SK-N-MC (cell line): ENCODE results near the gene VGLL4.
A peak's percentile ranks its signal among the peaks of the same experiment; 100 is the strongest.

ENCODE experiments used
- DNase-seq: peaks from one replicate; pipeline ENCODE4 v3.0.0-alpha.2; 2011; ENCODE audit warnings: low read depth, low spot score
- H3K27ac ChIP-seq: fragments of 200-600 bp; sonication (generic); 2 replicates; pipeline ENCODE4 v1.5.1; 2016; ENCODE audit warnings: mixed run types
- H3K36me3 ChIP-seq: fragments of 200-600 bp; sonication (generic); 2 replicates; pipeline ENCODE4 v1.6.1; 2017; ENCODE audit warnings: antibody characterized with exemption, low read length, mixed read lengths; ENCODE audit not compliant: insufficient read depth
- H3K4me3 ChIP-seq: fragments of 200-600 bp; sonication (generic); 2 replicates; pipeline ENCODE4 v1.5.1; 2016
- H3K9ac ChIP-seq: fragments of 200-600 bp; sonication (generic); 2 replicates; pipeline ENCODE4 v1.8.0; 2017; ENCODE audit warnings: mixed run types, mixed read lengths; ENCODE audit not compliant: insufficient read length
- H3K9me3 ChIP-seq: fragments of 200-600 bp; sonication (generic); 2 replicates; pipeline ENCODE4 v1.6.1; 2017; ENCODE audit warnings: low read depth, mild to moderate bottlenecking, antibody characterized with exemption, low read length, moderate library complexity, mixed read lengths
- EZH2 ChIP-seq: fragments of 200-600 bp; sonication (generic); IDR thresholded peaks from one replicate; pipeline ENCODE4 v1.6.1; 2017; ENCODE audit warnings: antibody characterized with exemption
- FOXP2 ChIP-seq: optimal IDR thresholded peaks from 2 replicates; pipeline ENCODE3; 2011; ENCODE audit warnings: mild to moderate bottlenecking, moderate library complexity; ENCODE audit not compliant: insufficient read depth; ENCODE audit errors: extremely low read length, control extremely low read depth
- POLR2AphosphoS5 ChIP-seq: IDR thresholded peaks from 2 replicates; pipeline ENCODE4 v1.6.1; 2012; ENCODE audit warnings: mild to moderate bottlenecking, low read depth, low read length, borderline replicate concordance

Gene VGLL4

DNA sequence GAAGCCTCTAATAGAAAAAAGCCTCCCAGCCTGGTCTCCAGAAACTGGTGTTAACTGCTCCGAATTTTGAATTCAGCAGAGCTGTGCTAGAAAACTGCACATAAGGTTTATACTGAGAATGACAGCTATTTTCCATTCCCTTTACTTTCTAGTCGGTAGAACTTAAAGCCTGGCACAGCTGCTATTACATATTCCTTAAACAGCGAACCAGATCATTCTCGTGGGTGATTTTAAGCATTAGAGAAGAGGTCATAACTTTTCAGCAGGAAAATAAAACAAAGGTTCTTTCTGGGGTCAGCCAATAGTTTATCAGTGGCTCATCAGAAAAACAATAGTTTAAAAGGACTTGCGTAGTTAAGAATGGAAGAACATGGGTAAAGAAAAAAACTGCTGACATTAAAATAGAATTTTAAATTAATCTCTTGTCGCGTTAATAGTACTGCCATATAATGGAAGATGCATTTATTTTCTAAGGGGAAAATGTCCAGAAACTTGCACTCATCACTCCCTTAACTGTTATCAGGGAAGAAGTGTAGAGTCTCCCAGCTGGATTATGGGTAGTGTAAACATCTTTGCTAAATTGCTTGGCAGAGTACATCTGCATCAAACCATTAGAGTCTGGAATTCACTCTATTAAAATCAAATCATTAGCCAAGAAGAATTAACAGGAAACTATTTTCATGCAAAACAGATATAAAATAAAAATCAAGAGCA, 7.9 kb downstream of the VGLL4 start:
- Histone ChIP-seq H3K27ac (no peak overlapping the region), H3K4me3 (no peak overlapping the region), H3K9me3 (no peaks in the 10 kb centered on the region), H3K36me3 (no peaks in the 10 kb centered on the region), H3K9ac (no peak overlapping the region)
- no peak for TF ChIP-seq FOXP2
- no peak for TF ChIP-seq EZH2
- no peak for TF ChIP-seq POLR2AphosphoS5
- no peak for DNase-seq

- H3K27ac ChIP-seq = no peak overlapping the region
- H3K9ac ChIP-seq = no peak overlapping the region
These were observed 8.6 kb downstream of the VGLL4 start for GRCh38 chr3:11634974-11635612.

DNA sequence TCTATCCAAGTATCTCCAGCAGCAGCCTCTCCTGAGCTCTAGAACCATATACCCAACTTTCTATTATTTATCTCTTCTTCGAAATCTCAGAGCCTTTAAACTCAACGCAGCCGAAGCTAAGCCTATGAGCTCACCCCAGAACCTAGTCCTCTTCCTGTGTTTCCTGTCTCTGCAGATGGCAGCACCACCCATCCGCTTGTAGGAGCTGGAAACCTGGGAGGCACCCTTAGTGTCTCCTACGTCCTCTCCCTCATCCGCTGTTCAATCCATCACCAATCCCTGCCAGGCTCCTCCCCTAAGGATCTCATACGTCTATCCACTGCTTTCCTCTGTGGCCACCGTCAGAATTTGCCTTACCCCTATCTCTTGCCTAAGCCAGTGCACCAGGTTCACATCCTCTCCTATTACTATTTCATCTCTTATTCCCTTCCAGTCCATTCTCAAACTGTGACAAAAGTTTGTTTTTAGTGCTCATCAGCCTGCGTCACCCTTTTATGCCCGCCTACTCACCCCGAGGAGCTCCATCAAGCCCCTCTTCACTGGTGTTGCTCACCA, 9.6 kb downstream of the VGLL4 start:
- no peak overlapping the region for H3K9ac ChIP-seq
- no peak overlapping the region for H3K4me3 ChIP-seq
- DNase-seq = no peak
- H3K36me3 ChIP-seq = no peaks in the 10 kb centered on the region
- no peak overlapping the region for H3K27ac ChIP-seq
- no peaks in the 10 kb centered on the region for H3K9me3 ChIP-seq
- TF ChIP-seq POLR2AphosphoS5 = no peak
- no peak for TF ChIP-seq EZH2
- no peak for TF ChIP-seq FOXP2

More at GRCh38 chr3:11634974-11635612, 8.6 kb downstream of the VGLL4 start:
- TF ChIP-seq EZH2 (no peak), POLR2AphosphoS5 (no peak), FOXP2 (no peak)
- no peaks in the 10 kb centered on the region for H3K36me3 ChIP-seq
- H3K9me3 ChIP-seq = no peaks in the 10 kb centered on the region
- no peak overlapping the region for H3K4me3 ChIP-seq
- DNase-seq = no peak

GRCh38 chr3:11632966-11633365, 10.7 kb downstream of the VGLL4 start:
- Histone ChIP-seq H3K27ac (0 out of 2 replicates have a peak overlapping the region, but pooled peaks have one; percentile 13), H3K4me3 (no peak overlapping the region), H3K9ac (no peak overlapping the region), H3K36me3 (no peaks in the 10 kb centered on the region), H3K9me3 (no peaks in the 10 kb centered on the region)
- no peak for DNase-seq
- TF ChIP-seq POLR2AphosphoS5 (no peak), EZH2 (no peak), FOXP2 (no peak)

- H3K27ac ChIP-seq = 0 out of 2 replicates have a peak overlapping the region, but pooled peaks have one; percentile 13
- TF ChIP-seq EZH2 (no peak), POLR2AphosphoS5 (no peak), FOXP2 (no peak)
- DNase-seq = no peak
- H3K9ac ChIP-seq = no peak overlapping the region
- H3K36me3 ChIP-seq = no peaks in the 10 kb centered on the region
- no peaks in the 10 kb centered on the region for H3K9me3 ChIP-seq
- no peak overlapping the region for H3K4me3 ChIP-seq
These were observed 11.2 kb downstream of the VGLL4 start for GRCh38 chr3:11632564-11632963.

DNA sequence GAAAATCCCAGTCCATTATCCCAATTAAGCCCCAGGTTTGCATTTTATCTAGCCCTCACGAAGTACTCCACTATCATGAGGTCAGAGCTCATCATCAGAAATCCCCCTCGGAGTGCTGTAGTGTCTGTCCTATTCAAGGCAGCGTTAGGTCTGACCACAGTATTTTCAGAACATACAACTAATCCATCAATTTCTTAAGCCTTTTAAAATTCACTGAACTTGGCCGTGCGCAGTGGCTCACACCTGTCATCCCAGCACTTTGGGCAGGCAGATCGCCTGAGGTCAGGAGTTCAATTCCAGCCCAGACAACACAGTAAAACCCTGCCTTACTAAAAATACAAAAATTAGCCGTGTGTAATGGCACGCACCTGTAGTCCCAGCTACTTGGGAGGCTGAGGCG, 11.9 kb downstream of the VGLL4 start:
- H3K9me3 ChIP-seq = no peaks in the 10 kb centered on the region
- no peak overlapping the region for H3K9ac ChIP-seq
- no peak overlapping the region for H3K4me3 ChIP-seq
- no peaks in the 10 kb centered on the region for H3K36me3 ChIP-seq
- TF ChIP-seq FOXP2 = no peak
- no peak for TF ChIP-seq POLR2AphosphoS5
- TF ChIP-seq EZH2 = no peak
- DNase-seq = no peak
- no peak overlapping the region for H3K27ac ChIP-seq

DNA sequence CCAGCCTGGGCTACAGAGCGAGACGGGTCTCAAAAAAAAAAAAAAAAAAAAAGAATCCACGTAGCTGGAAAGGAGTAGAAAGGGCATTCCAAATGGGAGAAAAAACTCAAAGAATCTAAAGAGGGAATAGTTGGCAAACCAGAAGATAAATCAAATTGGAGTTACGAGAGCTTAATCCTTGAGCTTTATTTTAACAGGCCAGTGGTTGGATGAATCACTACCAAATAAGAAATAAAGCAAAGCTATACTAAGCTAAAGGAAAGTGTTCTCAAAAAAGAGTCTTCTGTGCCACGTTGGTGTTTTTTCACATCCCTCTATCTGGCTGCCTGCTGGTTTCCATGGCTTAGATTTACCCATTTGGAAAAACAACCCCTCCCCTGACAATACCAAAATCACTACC, 14.0 kb downstream of the VGLL4 start:
- Histone ChIP-seq H3K36me3 (no peaks in the 10 kb centered on the region), H3K27ac (no peak overlapping the region), H3K9ac (no peak overlapping the region), H3K4me3 (no peak overlapping the region), H3K9me3 (no peaks in the 10 kb centered on the region)
- TF ChIP-seq POLR2AphosphoS5 (no peak), FOXP2 (no peak), EZH2 (no peak)
- DNase-seq = no peak

DNA sequence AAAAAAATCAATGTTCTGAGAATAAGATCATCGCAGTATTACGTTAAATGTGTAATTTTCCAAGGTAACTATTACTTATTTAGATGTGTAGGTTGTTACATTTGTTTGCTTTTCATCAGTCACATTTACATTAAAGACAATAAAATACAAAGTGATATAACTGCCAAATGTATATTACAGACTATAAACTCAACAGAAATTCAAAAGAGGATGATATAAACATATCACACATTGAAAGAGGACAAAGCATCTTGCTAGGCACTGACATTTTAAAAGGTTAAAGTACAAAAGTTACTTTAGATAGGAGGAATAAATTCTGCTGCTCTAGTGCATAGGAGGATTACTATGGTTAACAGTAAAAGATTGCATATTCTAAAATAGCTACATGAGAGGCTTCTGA, 16.1 kb downstream of the VGLL4 start:
- no peak for TF ChIP-seq FOXP2
- no peak for TF ChIP-seq POLR2AphosphoS5
- no peak for TF ChIP-seq EZH2
- Histone ChIP-seq H3K9ac (no peak overlapping the region), H3K36me3 (no peaks in the 10 kb centered on the region), H3K9me3 (no peaks in the 10 kb centered on the region), H3K27ac (no peak overlapping the region), H3K4me3 (no peak overlapping the region)
- no peak for DNase-seq
